B cell (primary cell): ENCODE data around the gene RBKS. TPM values are rescaled to one million over a fixed set of nuclear protein-coding genes. Genes with fewer than 3 reads are reported as not detected.

Experiments
- ATAC-seq: fragments of 200-7000 bp; cut with Tn5 transposase; one replicate; pipeline ENCODE4 v1.10.0; 2021; ENCODE audit warnings: low read depth, mild to moderate bottlenecking, moderate number of reproducible peaks, moderate library complexity
- CTCF ChIA-PET: fragments of 350-600 bp; sonication (Branson Sonifier 250); formaldehyde crosslinking; loops from one replicate; lab custom pipeline; 2021; ENCODE audit warnings: antibody characterized with exemption, inconsistent platforms; lab: Charles Lee
- POLR2A ChIA-PET: fragments of 350-600 bp; sonication (Branson Sonifier 250); formaldehyde crosslinking; loops from one replicate; lab custom pipeline; 2021; ENCODE audit warnings: antibody characterized with exemption; lab: Charles Lee
- DNase-seq: peaks from one replicate; pipeline ENCODE4 v3.0.0; 2013
- H2AFZ ChIP-seq: 2 replicates; pipeline ENCODE4 v1.6.1; 2012; ENCODE audit warnings: mild to moderate bottlenecking, low read depth, low read length; ENCODE audit not compliant: insufficient read depth, poor library complexity, severe bottlenecking
- H3K27ac ChIP-seq, 2 donors: 1 replicate in 1 of 2; 2 replicates in 1 of 2; pipeline ENCODE4 v1.5.1; 2012 to 2013; ENCODE audit warnings: low read length in 2 of 2, mild to moderate bottlenecking in 2 of 2, moderate library complexity in 1 of 2
- H3K27me3 ChIP-seq, 4 experiments: fragments of 200-600 bp in 1 of 4; sonication (generic) in 1 of 4; replicated peaks in 1 of 4; 1 replicate in 2 of 4; 2 replicates in 2 of 4; pipeline versions ENCODE4 v1.6.1 to v1.7.0; 2013 to 2016; ENCODE audit warnings: low read length in 3 of 4, mild to moderate bottlenecking in 2 of 4, mixed read lengths in 1 of 4, moderate library complexity in 1 of 4; ENCODE audit not compliant: insufficient read depth in 4 of 4, control insufficient read depth in 3 of 4; ENCODE audit errors: control extremely low read depth in 1 of 4
- H3K36me3 ChIP-seq, 2 experiments: replicated peaks in 1 of 2; 1 replicate in 1 of 2; 2 replicates in 1 of 2; pipeline versions ENCODE4 v1.6.1 to v1.7.1; 2013; ENCODE audit warnings: low read length in 1 of 2; ENCODE audit not compliant: insufficient read depth in 2 of 2, control insufficient read depth in 1 of 2; ENCODE audit errors: control extremely low read depth in 1 of 2, extremely low read depth in 1 of 2
- H3K4me1 ChIP-seq, 2 donors: fragments of 200-600 bp in 1 of 2; sonication (generic) in 1 of 2; 1 replicate in 1 of 2; 2 replicates in 1 of 2; pipeline versions ENCODE4 v1.5.1 to v1.6.1; 2013 to 2017; ENCODE audit warnings: low read length in 2 of 2; ENCODE audit not compliant: control insufficient read depth in 2 of 2, insufficient read depth in 2 of 2
- H3K4me2 ChIP-seq: replicated peaks from 2 replicates; pipeline ENCODE3; 2012; ENCODE audit warnings: mild to moderate bottlenecking, low read depth, low read length; ENCODE audit not compliant: poor library complexity, severe bottlenecking
- H3K4me3 ChIP-seq, 5 experiments: fragments of 200-600 bp in 1 of 5; sonication (generic) in 1 of 5; 1 replicate in 3 of 5; 2 replicates in 2 of 5; pipeline versions ENCODE4 v1.5.1 to v1.7.0; 2011 to 2016; ENCODE audit warnings: low read length in 4 of 5, mild to moderate bottlenecking in 4 of 5, low read depth in 2 of 5, control low read depth in 1 of 5, moderate library complexity in 1 of 5; ENCODE audit not compliant: insufficient read depth in 1 of 5; ENCODE audit errors: control extremely low read depth in 1 of 5, extremely low read depth in 1 of 5
- H3K79me2 ChIP-seq: fragments of 200-600 bp; sonication (generic); one replicate; pipeline ENCODE4 v1.6.0; 2016; ENCODE audit warnings: low read length; ENCODE audit not compliant: control insufficient read depth, insufficient read depth
- H3K9ac ChIP-seq: fragments of 200-600 bp; sonication (generic); 2 replicates; pipeline ENCODE4 v1.6.1; 2017; ENCODE audit warnings: mild to moderate bottlenecking, low read length, moderate library complexity
- H3K9me3 ChIP-seq, 3 donors: one replicate each; pipeline versions ENCODE4 v1.6.1 to v1.7.1; 2013; ENCODE audit warnings: low read length in 2 of 3; ENCODE audit not compliant: control insufficient read depth in 2 of 3, insufficient read depth in 1 of 3; ENCODE audit errors: control extremely low read depth in 1 of 3
- H4K20me1 ChIP-seq: 2 replicates; pipeline ENCODE4 v1.6.0; 2012; ENCODE audit warnings: mild to moderate bottlenecking, low read length; ENCODE audit not compliant: insufficient read depth, control insufficient read depth, poor library complexity, severe bottlenecking
- H3K27ac Mint-ChIP-seq: one replicate; pipeline ENCODE4 v1.8.0; 2021; ENCODE audit warnings: mixed read lengths
- H3K27me3 Mint-ChIP-seq: one replicate; pipeline ENCODE4 v1.8.0; 2021; ENCODE audit warnings: mixed read lengths
- H3K4me1 Mint-ChIP-seq: one replicate; pipeline ENCODE4 v1.8.0; 2021; ENCODE audit warnings: mixed read lengths
- H3K4me3 Mint-ChIP-seq: one replicate; pipeline ENCODE4 v1.8.0; 2021; ENCODE audit warnings: mixed read lengths
- H3K9me3 Mint-ChIP-seq: one replicate; pipeline ENCODE4 v1.8.0; 2022; ENCODE audit warnings: mixed read lengths; ENCODE audit not compliant: insufficient read depth
- CTCF ChIP-seq: fragments of 200-600 bp; IDR thresholded peaks from one replicate; pipeline ENCODE4 v1.8.0; 2022; ENCODE audit warnings: antibody characterized with exemption, mild to moderate bottlenecking
- EZH2 ChIP-seq: IDR thresholded peaks from 2 replicates; pipeline ENCODE4 v1.6.1; 2012; ENCODE audit warnings: borderline replicate concordance, low read depth, mild to moderate bottlenecking, moderate library complexity, low read length; ENCODE audit not compliant: insufficient read depth, poor library complexity, severe bottlenecking
- WGBS: methylation state at CpG from one replicate; pipeline ENCODE4 v1.1.5; 2013; ENCODE audit warnings: missing lambda C conversion rate; ENCODE audit not compliant: insufficient coverage; 5-methylcytosine and 5-hydroxymethylcytosine counted together
- intact Hi-C: fragments of 100-400 bp; cut with micrococcal nuclease; formaldehyde crosslinking; loops from one replicate; pipeline ENCODE4 v1.10.0; 2022
- polyA plus RNA-seq: library from polyadenylated mRNA; depleted of rRNA; stranded (reverse); fragments of >200 nt; gene quantifications from 2 replicates; pipeline ENCODE4 v1.2.3, GENCODE V29; 2012
- total RNA-seq, 2 donors: library from RNA; stranded (reverse); fragments of 120-200 nt in 1 of 2; gene quantifications; 1 replicate in 1 of 2; 2 replicates in 1 of 2; pipeline versions ENCODE4 v1.2.3 to v1.2.4, GENCODE V29; 2013 to 2022

Gene RBKS
- total and polyA plus RNA-seq, 2 donors (not counting 1 experiment from before 2014, with no cell fraction given) = 6.4 to 9.2 TPM

- no peak overlapping the region for H3K4me3 Mint-ChIP-seq
- Histone ChIP-seq H3K4me1 (no peaks in the 10 kb centered on the region), H3K27me3 (no peaks in the 10 kb centered on the region), H4K20me1 (no peaks in the 10 kb centered on the region), H3K27ac (no peak overlapping the region), H3K4me3 (no peak overlapping the region), H3K9ac (no peak overlapping the region), H2AFZ (no peak overlapping the region), H3K36me3 (no peaks in the 10 kb centered on the region), H3K79me2 (no peaks in the 10 kb centered on the region), H3K9me3 (no peaks in the 10 kb centered on the region), H3K4me2 (no peak overlapping the region)
- CTCF ChIA-PET = no interaction called here
- POLR2A ChIA-PET = no interaction called here
- no peak for TF ChIP-seq CTCF
- no peak for TF ChIP-seq EZH2
- no peak for ATAC-seq
- intact Hi-C loops = no loop called here
- 76% methylated on average over 2 of the region's 3 CpGs for WGBS
- H3K27me3 Mint-ChIP-seq = no peaks in the 10 kb centered on the region
- no peak for DNase-seq
- H3K27ac Mint-ChIP-seq = no peak overlapping the region
- H3K4me1 Mint-ChIP-seq = no peaks in the 10 kb centered on the region
- H3K9me3 Mint-ChIP-seq = no peaks in the 10 kb centered on the region
Observed at GRCh38 chr2:27810455-27810854, 79.7 kb downstream of the RBKS start.

GRCh38 chr2:27809761-27810241 lies 80.4 kb downstream of the RBKS start:
- H3K27me3 Mint-ChIP-seq = no peaks in the 10 kb centered on the region
- no peak for ATAC-seq
- no peaks in the 10 kb centered on the region for H3K9me3 Mint-ChIP-seq
- no peaks in the 10 kb centered on the region for H3K4me1 ChIP-seq
- WGBS = 80% methylated on average over 2 of the region's 3 CpGs
- no peak overlapping the region for H3K9ac ChIP-seq
- H3K36me3 ChIP-seq = no peaks in the 10 kb centered on the region
- ChIA-PET CTCF (interaction anchor here (1.0 kb wide), 1 partner anchor 106 kb away, joined by 3 read pairs; no protein-coding TSS in a partner anchor), POLR2A (no interaction called here)
- H3K79me2 ChIP-seq = no peaks in the 10 kb centered on the region
- H3K4me3 Mint-ChIP-seq = no peak overlapping the region
- H2AFZ ChIP-seq = no peak overlapping the region
- no peak overlapping the region for H3K27ac ChIP-seq
- no peaks in the 10 kb centered on the region for H4K20me1 ChIP-seq
- H3K4me2 ChIP-seq = no peak overlapping the region
- no peaks in the 10 kb centered on the region for H3K27me3 ChIP-seq
- intact Hi-C loops = no loop called here
- H3K9me3 ChIP-seq = no peaks in the 10 kb centered on the region
- H3K4me3 ChIP-seq = no peak overlapping the region
- no peaks in the 10 kb centered on the region for H3K4me1 Mint-ChIP-seq
- no peak overlapping the region for H3K27ac Mint-ChIP-seq
- TF ChIP-seq CTCF (no peak), EZH2 (no peak)
- no peak for DNase-seq
